Right lobe of liver (tissue), 4 donors: ENCODE data around the gene MACC1.

Experiments
- CTCF ChIP-seq, 4 donors: fragments of 200-600 bp in 3 of 4; fragments of 450-650 bp in 1 of 4; IDR thresholded peaks; one replicate each; pipeline versions ENCODE4 v1.5.1 to v1.8.0; 2016 to 2022; ENCODE audit warnings: antibody characterized with exemption in 4 of 4, mild to moderate bottlenecking in 2 of 4
- POLR2A ChIP-seq: fragments of 450-650 bp; IDR thresholded peaks from one replicate; pipeline ENCODE4 v1.6.1; 2017; ENCODE audit warnings: antibody characterized with exemption, mild to moderate bottlenecking
- donor health status: DM: no; HTN: no; CAD: no.
- donor health status: DM: no; HTN: no; CAD: no.
- donor health status: DM: no; HTN: yes; CAD: no.

- TF ChIP-seq POLR2A, result no peak
- no peak for TF ChIP-seq CTCF (IDR thresholded peaks at IDR 0.05)
These were observed 57.9 kb downstream of the MACC1 start for GRCh38 chr7:20159226-20159747.
